HG03097 (cell line): ENCODE results near the gene HIGD2A.

Experiments used
- ATAC-seq: cut with Tn5 transposase; IDR thresholded peaks from one replicate; pipeline ENCODE4 v1.9.1; 2021; ENCODE audit not compliant: unreplicated experiment, low FRiP score

HIGD2A gene

DNA sequence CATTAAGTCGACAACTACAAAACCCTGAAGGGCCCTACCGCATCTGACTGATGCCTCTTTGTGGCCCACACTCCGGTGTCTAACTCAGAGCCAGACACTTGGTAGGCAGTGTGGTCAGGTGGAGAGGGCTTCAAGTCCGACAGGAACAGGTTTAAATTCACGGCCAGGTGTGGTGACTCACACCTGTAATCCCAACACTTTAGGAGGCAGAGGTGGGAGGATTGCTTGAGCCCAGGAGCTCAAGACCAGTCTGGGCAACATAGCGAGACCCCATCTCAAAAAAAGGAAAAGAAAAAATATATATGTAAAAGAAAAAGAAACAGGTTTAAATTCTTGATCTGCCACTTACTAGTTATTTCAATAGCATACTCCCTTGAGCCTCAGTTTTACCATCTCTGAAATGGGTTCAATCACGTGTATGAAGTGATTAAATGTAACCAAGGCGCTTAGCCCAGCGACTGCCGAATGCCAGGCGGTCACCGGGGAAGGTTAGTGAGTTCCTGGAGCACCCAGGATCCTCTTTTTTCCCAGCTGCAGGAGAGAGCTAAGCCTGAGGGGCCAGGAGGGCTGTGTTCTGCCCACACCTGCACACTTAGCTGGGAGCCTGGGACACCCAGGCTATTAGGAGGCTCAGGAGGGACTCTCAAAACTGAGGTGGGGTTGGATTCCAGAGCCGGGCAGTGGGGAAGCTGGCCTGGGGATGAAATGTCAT is 26.8 kb downstream of the HIGD2A start:
- no peak for ATAC-seq

DNA sequence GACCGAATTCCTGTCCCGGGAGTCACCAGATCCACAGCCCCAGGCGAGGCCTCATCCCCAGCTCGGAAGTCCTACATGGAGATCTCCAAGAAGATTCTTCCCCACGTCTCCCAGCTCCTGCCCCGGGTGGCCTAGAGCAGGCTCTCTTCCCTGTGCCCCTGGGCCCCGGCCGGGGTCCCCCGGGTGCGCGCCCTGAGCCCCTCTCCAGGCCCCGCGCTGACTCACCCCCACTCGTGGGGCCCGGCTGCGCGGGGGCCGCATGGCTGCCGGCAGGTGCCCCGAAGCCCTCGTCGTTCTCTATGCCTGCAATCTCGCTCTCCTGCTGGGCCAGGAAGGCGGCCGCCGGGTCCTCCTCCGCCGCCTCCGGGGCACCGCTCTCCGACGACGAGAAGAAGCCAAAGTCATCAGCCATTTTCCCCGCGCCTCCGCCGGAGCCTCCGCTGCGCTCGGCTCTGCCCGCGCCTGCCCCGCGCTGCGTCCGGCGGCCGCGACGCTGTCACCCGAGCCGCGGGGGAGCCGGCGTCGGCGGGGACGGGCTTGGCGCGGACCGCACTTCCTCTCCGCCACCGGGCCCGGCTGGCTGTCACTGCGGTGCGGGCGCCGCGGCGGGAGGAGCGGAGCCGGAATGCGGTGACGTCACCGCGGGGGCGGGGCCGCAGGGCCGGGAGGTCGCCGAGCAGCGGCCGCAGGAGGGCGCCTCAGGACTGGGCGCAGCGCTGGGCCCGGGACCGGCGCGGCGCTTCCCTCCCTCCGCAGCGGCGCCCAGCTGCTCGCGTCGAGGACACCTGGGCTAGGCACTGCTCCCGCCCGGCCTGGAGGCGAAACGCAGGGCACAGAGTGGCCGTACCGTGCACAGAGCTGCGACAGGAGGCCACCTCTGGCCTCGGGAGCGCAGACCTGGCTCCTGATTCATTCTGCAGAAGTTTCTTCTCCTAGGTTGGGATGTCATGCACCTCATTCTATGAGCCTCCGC is 27.7 kb downstream of the HIGD2A start, which contains the start of gene CLTB:
Gene CLTB (minus strand): TSS at position 588 of the 973 bp plus-strand sequence. CDS start 176 bp downstream, at position 412.
- peak; percentile 94 for ATAC-seq

DNA sequence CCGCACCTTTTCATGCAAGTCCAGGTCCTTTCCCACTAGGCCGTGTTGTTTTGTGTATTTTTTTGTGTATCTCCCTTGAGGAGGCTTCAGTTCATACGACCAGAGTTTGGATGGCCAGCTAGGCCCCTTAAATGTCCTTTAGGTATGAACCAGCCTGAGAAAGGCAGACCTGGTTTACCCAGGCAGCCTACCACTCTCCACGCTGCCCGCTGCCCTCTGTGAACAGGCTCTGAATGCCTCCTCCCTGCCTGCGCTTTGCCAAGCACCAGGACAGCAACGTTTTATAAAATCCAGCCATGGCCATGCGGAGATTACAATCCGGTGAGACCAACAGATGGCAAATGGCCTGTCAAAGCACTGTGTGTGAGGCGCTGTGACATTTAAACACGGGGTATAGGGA is 28.4 kb downstream of the HIGD2A start:
- no peak for ATAC-seq

DNA sequence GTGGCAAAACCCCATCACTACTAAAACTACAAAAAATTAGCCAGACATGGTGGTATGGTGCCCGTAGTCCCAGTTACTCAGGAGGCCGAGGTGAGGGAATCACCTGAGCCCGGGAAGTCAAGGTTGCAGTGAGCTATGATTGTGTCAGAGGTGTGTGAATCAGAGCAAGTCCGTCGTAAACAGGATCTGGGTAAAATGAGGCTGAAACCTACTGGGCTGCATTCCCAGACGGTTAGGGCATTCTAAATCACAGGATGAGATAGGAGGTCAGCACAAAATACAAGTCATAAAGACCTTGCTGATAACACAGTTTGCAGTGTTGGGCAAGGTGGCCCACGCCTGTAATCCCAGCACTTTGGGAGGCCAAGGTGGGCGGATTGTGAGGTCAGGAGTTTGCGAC is 29.7 kb downstream of the HIGD2A start:
- ATAC-seq = no peak

DNA sequence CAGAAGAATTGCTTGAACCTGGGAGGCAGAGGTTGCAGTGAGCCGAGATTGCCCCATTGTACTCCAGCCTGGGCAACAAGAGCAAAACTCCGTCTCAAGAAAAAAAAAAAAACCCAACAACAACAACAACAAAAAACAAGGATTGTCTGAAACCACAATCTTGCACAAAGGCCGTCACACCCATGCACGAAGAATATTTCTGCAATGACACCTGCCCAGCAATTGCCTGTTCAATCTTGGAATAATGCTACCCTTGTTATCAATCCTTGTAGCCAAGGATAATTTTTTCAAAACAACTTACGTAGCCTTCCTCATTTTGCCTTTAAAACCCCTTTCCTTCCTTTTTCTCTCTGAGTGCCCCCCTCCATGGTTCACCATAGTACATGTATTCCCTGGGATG is 31.5 kb downstream of the HIGD2A start:
- ATAC-seq = no peak

DNA sequence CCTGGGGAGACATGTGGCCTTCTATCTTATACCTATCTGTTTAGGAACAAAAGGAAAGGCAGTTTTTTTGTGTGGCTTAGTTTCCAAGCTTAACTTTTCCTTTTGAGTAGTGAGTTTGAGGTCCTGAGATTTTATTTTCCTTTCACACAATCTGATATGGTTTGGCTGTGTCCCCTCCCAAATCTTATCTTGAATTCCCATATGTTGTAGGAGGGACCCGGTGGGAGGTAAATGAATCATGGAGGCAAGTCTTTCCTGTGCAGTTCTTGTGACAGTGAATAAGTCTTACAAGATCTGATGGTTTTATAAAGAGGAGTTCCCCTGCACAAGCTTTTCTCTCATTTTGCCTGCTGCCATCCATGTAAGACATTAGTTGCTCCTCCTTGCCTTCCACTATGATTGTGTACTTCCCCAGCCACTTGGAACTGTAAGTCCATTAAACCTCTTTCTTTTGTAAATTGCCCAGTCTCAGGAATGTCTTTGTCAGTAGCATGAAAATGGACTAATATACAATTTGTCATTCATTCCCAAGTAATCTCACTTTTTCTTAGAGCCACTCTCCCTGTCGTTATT is 32.5 kb downstream of the HIGD2A start:
- no peak for ATAC-seq

DNA sequence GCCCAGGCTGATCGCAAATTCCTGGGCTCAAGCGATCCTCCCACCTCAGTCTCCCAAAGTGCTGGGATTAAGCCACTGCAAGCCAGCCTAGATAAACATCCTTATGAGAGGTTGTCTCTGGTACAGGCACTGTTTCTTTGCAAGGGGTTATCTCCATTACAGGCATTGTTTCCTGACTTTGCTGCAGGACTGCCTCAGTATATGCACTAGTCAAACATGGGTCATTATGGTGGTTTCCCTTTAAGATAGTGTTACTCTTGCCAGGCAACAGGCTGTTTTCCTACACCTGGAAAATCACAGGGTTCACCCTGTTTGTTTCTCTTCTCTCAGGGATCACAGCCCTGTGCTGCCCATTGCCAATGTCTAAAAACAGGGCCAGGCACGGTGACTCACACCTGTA is 35.6 kb downstream of the HIGD2A start:
- ATAC-seq = no peak

DNA sequence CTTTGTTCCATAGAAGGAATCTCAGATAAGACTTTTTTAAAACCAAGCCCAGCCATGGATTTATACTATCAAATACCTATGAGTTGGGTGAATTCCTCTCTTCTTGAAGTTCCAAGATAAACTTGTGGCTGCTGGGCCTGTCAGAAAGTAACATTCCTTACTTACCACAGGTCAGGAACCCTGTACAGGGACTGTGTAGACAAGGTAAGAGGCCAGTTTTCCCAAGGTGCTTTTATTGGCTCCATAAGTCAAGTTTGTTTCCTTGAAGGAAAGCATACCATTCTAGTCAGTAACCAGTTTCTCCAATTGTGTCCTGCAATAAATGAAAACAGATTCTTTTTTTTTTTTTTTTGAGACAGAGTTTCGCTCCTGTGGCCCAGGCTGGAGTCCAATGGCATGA is 36.6 kb downstream of the HIGD2A start:
- ATAC-seq = no peak

DNA sequence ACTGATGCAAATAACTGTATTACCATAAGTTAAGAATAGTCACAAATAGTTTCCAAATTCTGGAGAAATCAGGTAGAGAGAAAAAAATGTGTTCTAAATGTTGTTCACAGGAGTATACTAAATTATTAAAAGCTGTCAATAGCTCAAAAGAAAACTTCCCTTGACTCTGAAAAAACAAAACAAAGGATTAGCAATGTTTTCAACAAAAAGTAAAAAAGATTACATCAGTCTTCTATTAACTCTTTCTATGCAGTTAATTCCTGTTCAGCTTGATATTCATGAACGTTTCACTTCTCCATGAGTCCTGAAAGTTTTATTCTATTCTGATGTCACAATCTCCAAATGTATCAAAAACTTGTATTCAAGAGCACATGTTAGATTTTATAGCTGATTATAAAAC is 37.2 kb downstream of the HIGD2A start:
- no peak for ATAC-seq

DNA sequence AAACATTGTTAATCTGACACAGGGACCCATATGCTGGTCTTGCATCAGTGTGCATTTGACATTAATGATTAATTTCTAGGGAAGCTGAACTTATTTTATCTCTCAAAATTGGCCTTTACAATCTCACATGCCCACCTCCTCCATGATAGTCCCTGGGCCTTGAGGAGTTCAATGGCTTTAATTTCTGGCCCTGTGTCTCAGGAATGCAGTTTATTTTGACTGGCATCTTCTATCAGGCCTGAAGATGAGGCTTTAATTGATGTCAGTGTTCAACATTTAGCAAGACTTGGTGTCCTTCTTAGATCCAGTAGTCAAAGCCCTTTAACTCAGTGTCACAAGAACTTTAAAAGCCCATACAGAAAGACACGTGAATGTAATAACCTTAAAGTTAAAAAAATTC is 38.3 kb downstream of the HIGD2A start:
- no peak for ATAC-seq

DNA sequence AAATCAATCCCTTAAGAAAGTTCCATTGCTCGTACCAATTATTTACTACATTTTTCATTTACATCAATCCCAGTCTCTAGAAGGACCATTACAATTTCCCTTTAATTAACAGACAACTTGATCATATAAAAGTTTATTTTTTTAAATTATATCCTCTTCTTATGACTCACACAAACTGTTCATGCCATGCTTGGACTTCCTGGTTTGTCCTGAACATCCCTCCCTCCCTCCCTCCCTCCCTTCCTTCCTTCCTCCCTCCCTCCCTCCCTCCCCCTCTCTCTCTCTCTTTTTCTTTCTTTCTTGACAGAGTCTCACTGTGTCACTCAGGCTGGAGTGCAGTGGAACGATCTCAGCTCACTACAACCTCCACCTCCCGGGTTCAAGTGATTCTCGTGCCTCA is 39.4 kb downstream of the HIGD2A start:
- no peak for ATAC-seq

DNA sequence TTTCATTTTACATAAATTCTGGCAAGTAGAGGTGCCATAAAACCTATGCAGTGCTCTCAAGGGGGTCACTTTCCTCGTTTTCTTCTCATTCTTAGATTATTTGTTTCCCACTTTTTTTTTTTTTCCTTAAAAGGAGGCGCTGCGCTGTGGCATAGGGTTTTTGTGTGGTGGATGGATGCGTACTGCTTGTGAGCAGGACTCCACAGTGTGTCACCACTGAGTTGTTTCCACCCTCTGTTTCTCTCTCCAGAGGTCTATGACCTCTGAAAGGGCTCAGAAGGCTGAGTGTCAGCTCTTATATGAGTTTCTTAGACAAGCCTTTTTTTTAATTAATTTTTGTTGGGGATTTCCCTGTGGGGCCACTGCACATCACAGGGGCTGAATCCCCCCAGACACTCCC is 41.4 kb downstream of the HIGD2A start:
- ATAC-seq = no peak

DNA sequence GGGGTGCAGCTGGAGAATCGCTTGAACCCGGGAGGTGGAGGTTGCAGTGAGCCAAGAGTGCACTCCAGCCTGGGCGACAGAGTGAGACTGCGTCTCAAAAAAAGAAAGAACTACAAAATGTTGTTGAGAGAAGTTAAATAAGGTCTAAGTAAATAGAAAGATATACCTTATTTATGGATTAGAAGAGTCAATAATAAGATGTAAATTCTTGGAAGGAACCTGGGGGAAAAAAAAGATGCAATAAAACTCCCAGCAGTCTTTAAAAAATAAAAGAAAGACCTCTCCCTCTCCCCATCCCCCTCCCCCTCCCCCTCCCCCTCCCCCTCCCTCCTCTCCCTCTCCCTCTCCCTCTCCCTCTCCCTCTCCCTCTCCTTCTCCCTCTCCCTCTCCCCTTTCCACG is 44.2 kb downstream of the HIGD2A start:
- no peak for ATAC-seq

DNA sequence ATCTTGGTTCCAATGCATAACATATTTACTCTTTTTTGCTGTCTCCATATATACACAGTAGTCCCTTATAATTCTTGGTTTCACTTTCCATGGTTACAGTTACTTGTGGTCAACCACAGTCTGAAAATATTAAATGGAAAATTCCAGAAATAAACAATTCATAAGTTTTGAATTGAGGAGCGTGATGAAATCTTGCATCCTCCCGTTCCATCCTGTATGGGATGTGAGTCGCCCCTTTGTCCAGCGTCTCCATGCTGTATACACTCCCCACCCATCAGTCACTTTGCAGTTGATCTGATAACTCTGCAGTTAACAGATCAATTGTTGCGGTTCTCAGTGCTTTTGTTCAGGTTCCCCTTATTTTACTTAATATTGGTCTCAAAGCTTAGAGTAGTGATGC is 48.1 kb downstream of the HIGD2A start:
- no peak for ATAC-seq

DNA sequence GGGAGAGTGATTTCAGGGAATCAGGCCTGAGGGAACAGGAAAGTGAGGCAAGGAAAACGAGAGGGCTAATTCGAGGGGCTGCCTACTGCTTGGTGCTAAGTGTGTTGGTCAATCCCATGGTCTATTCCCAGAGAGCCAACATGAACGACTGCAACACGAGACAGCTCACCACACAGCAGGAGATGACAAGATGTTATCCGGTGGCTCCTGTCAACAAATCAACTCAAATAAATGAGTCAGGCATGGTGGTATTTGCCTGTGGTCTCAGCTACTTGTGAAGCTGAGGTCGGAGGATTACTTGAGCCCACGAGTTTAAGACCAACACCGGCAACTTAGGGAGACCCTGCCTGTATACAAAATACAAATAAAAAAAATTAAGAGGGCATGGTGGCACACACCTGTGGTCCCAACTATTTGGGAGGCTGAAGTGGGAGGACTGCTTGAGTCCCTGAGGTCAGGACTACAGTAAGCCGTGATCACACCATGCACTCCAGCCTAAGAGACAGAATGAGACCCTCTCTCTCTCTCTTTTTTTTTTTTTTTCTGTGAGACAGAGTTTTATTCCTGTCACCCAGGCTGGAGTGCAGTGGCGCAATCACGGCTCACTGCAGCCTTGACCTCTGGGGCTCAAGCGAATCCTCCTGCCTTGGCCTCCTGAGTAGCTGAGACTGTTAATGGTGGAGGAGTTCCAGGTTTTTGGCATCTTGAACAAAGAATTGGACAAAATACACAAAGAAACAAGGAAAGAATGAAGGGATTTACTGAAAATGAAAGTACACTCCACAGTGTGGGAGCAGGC is 50.6 kb downstream of the HIGD2A start:
- no peak for ATAC-seq
